ENCODE data around the gene BLM.

Gene BLM

DNA sequence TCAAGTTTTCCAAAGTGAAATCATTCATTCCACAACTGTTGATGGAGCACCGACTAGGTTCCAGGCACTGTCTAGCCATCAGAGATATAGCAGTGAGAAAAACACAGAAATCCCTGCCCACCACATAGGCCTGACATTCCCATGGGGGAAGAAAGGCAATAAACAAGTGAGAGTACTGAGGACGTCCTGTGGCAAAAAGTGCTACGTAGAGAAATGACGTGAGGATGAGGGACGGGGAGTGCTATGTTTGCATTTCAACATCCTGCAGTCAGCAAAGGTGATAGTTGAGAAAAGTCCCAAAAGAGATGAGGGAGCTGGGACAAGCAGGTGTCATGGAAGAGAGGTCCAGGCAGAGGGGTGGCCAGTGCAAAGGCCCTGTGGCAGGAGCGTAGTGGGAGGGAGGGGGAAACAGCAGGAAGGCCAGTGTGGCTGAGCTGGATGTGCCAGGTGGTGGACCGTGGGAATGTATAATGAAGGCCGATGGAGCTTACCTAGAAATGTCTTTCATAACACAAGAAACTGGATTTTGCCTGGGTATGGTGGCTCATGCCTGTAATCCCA, 140.8 kb downstream of the BLM start:
- no peak for DNase-seq

GRCh38 chr15:90859234-90860131, 142.3 kb downstream of the BLM start:
- DNase-seq, result peak; percentile 47

GRCh38 chr15:90860450-90860849, 143.3 kb downstream of the BLM start:
- no peak for DNase-seq

GRCh38 chr15:90860942-90861675, 144.0 kb downstream of the BLM start:
- DNase-seq, result no peak

DNA sequence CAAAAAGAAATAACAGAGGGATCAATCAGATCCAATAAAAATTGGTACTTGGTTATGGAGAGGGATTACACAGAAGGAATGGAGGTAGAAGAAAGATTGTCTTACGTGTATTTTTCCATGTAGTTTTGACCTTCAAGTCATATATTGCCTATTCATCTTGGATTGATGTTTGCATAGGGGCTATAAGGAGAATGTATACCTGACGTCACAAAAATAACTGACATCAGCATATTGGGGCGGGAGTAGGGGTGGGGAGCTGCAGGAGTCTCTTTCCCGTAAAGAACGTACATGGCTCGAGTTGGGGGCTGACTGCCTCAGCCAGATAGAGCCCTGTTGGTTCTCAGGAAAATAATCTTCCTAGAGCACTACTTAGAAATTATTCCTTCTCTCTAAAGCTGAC, 145.3 kb downstream of the BLM start:
- DNase-seq, result no peak

DNA sequence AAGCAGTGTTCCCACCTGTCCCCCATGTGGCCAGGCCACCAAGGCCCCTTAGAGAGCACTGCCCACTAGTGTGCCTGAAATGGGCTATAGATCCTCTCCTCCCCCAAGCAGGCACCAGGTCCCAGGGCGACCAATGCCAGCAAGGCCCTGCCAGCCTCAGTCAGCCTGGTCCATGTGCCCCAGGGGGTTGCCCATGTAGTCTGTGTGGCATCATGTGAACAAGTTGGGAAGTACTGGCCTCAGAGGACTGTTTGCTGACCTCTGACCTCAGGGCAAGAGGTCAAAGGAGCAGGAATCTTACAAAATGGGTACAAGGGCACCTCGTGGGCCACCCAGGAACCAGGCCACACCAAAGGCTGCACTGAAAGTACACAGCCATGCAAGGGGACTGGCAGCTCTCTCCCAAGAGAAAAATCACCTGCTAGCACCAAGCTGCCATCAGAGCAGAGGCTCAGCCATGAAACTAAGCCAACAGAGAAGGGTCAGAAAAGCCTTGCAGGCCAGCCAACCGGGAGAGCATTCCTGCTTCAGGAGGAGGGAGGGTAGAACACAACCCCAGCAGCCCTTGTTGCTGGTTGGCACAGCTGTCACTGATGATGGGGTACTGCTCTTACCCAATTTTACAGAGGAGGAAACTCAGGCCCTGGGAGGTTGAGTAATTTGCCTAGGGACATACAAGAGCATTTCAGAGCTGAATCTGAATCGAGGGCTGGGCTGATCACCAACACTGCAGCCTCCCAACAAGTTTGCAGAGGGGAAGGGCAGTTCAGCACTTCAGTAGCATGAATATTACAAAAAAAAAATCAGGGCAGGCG, 146.0 kb downstream of the BLM start:
- DNase-seq, result peak; percentile 87

GRCh38 chr15:90863987-90864386, 146.8 kb downstream of the BLM start:
- peak; percentile 59 for DNase-seq

DNA sequence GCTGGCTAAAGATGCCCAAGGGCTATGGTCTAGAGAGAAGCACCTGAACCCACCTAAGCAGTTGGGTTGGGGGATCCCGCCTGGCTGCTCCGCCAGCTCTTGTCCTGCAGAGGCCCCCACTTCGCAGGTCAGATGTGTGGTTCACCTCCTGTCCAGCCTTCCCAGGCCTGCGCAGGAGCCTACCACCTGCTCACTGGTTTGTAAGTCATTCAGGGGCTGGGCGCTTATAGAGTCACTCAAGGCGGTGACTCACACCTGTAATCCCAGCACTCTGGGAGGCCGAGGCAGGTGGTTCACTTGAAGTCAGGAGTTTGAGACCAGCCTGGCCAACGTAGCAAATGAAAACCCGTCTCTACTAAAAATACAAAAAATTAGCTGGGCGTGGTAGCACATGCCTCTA, 147.4 kb downstream of the BLM start:
- DNase-seq, result no peak

- no peak for DNase-seq
Observed at GRCh38 chr15:90865702-90866101, 148.6 kb downstream of the BLM start.
